HS-5 (cell line): ENCODE results near the gene GAB2.

Experiments
- DNase-seq: peaks from one replicate; pipeline ENCODE4 v3.0.0-alpha.2; 2012; ENCODE audit warnings: low read depth

The GAB2 gene

GRCh38 chr11:78428266-78428636 is 10.6 kb upstream of the GAB2 start:
- DNase-seq = no peak

DNA sequence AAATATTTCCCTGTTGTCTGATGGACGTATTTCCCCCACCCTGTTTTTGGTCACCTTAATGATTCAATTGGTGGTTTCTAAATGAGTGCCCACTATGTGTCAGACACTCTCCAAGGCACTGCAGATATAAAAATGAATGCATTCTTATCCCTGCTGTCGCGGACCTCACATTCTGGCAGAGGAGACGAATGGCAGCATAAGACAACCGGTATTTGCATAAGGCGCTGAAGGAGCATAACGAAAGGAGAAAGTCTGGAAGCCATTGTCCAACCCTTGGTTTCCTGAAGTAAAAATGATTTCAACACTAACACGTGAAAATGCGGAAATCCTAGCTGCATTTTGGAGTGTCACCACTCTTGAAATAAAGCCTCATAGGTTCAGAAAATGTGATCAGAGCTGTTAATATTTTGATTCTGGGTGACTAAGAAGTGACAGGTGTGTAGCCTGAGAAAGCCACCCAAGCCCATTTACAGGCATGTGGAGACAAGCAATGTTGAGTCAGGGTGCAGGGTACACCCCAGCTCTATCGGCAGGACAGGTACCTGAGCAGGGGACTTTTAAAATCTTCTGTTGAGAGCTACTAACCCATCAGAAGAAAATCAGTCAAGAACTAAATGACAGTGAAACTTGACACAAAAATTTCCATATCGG is 10.1 kb upstream of the GAB2 start:
- no peak for DNase-seq

DNA sequence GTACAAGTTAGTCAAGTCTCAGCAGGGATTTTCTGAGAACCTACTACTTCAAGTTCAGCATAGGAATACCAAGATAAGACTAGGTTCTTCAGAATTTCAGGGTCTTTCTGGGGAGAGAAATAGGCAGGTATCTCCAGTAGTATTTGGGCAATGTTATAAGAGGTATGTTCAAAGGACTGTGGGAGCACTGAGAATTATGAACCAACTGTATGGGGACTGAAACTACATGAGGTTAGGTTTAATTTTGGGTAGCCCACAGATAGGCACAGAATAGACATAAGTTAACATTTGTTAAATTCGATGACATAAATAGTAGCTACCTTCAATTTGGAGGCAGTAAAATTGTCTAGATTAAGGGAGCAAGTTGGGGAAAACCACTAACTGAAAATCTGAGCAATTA is 9.2 kb upstream of the GAB2 start:
- no peak for DNase-seq

- no peak for DNase-seq
Observed at GRCh38 chr11:78425399-78426070, 7.9 kb upstream of the GAB2 start.

DNA sequence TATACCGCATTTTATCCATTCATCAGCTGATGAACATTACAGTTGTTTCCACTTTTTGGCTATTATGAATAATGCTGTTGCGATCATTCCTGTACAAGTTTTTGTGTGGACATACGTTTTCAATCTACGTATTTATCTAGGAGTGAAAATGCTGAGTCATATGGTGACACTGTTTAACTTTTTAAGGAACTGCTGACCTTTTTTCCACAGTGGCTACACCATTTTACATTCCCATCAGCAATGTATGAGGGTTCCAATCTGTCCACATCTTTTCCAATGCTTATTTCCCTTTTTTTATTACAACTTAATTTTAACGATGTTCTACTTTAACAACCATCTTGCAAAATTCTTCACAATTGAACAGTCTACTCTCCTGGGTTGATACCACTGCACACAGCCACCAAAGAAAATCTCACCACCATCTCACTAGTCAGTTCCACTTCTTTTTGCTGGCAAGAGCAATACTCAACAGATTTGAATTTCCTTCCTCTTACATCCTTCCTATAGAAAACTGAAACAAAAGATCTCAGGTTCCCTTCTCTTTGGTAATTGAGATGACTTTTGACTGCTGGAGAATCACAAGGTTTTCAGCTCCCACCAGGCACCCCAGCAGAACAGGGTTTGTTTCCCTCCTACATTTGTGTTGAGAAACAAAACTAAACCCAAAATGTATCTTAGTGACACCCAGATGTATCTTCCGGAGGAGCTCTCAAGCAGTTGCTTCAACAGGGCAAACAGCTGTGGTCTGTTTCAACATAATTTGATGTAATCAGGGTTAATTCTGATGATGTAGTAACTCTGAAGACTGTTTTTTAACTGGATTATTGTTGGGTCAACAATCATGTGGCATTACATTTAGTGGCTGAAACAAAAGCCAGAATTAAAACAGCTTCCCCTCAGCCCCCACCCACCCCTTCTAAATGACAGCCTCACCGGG is 7.0 kb upstream of the GAB2 start:
- DNase-seq = no peak

DNA sequence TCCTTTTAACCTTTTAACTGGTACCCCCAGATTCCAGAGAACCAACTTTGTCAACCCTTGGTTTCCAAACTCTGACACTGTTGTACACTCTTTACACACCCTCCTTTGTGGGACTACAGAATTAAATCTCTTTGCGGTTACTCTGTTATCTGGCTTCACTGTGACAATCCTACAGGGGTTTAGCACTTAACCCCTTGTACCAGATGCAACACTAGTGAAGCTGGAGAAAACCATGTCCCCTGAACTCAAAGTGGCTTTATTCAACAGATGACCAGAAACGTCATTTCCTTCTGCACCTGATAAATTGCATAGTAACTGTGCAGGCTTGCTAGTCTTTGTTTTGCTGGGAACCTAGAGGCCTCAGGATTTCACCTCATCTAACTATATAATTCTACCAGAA is 5.6 kb upstream of the GAB2 start:
- no peak for DNase-seq

GRCh38 chr11:78420796-78421209 is 3.2 kb upstream of the GAB2 start:
- DNase-seq = no peak

DNA sequence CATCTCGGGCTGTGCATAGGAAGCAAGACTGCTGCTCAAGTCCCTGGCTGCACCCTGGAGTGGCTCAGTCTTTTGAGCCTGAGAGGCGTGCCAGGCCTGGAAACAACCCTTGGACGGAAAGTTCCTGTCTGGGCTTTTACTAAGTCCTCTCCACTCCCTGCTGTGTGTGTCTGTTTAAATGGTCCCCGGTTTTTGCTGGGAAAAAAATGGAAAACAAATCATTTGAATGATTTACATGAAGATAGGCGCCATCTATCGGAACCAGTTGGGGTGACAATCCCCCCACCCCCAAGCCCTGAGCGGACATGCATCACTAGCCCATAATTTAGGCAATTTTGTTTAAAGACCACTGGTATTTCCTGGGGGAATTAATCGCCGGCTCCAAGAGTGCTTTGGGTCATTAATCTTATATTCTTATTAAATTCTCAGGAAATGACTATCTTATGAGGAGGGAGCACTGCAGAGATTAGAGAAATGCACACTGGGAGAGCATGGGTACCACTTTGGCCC is 2.7 kb upstream of the GAB2 start:
- no peak for DNase-seq

DNA sequence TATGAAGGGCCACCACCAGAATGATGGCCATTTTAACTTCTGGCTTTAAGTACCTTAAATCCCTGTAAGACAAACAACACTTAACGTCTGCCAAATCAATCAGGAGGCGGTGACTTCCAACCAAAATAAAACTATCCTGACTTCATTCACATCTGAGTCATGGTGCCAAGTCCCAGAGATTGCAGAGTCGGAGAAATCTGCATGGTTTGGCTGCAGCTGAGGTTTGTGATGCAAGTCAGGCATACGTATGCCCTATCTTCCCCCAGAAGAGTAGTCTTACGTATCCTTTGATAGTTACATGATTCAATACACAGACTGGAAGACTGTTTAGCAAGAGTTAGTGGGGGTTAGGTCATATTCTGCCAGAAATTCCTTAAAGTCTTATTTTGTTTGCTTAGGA is 1.7 kb upstream of the GAB2 start:
- peak; percentile 92 for DNase-seq

- DNase-seq = no peak
Observed at GRCh38 chr11:78418584-78419211, 1.1 kb upstream of the GAB2 start.

DNA sequence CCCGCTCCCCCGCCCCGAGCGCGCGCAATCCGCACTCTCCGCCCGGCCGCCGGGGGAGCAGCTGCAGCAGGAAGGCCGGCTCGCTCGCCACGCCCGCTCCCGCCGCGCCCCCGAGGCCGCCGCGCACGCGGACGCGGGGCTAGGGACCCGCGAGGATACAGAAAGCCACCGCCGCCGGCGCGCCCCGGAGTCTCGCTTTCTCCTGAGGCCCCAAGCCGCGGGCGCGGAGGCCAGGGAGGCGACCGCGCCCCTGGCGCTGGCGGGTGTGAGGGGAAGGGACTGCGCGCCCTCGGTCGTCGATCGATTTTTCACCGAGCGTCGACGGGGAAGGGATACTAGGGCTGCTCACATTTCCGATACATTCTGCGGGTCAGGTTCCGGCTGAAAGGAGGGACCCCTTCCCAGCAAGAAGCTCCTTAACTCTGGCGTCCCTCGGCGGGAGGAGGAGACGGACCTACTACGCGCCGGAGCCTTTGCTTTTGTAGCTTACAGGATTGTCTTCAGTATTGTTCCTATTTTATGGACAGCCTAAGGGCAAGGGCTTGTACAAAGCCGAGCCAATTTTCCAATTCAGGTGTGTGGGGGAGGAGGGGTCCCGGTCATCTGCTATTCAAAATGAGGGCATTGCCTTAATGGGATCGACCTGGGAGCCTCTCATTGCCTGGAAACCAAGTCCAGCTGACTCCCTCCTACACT is 416 bp upstream of the GAB2 start:
- DNase-seq = no peak

DNA sequence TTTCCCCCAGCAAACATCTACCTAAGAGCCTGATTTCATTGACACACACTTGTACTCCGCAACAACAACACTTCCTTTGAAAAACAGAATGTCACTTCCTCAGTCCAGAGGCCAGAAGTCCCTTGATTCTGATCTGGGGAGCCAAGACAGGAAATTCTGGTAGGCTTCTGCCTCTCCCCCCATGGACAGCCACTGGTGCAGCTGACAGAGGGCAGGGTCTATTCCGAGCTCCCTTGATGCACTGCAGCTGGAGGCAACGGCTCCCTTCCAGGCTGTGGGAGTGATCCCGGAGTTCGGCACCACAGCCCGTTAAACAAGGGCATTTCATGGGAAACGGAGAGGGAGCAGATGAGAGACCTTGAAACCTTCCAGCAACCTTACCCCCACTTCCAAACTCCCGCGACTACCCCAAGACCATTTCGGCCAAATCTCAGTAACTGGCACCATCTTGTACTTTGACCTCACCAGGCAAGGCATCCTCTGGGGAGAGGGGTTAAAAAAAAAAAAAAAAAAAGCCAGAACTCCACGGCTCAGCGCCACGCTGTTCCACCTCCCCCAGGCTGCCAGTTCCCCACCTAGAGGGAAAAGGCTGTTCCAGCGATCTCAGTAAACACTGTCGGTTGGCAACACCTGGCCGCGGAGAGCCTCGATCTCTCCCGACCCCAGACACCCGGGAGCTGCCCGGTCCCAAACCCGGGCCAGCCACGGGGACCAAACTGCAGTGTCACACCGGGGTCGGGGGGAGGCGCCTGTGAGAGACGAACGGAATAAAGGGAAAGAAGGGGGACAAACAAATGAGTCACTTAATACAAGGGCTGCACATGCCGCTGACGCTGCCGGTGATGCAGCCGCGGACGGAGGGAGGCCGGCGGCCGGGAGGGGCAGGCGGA is 1.1 kb downstream of the GAB2 start:
- no peak for DNase-seq

DNA sequence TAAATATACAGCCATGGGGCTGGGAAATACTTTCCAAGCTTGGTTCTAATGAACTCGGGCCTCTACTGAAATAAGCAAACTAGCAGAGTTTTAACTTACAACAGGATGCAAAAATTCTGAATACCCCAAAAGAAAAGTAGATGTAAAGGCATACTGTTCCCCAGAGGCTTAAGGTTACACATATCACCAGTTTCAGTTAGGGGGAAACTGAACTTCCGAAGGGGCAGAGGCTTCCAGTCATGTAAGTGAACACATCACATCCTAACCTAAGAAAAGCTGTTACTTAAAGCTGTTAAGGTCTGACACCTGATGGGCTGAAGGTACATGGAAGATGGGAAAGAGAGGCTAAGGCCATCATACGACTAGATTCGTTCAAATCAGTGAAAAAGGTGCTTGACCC is 2.3 kb downstream of the GAB2 start:
- DNase-seq = no peak

GRCh38 chr11:78414321-78415051 is 3.1 kb downstream of the GAB2 start:
- DNase-seq = no peak

DNA sequence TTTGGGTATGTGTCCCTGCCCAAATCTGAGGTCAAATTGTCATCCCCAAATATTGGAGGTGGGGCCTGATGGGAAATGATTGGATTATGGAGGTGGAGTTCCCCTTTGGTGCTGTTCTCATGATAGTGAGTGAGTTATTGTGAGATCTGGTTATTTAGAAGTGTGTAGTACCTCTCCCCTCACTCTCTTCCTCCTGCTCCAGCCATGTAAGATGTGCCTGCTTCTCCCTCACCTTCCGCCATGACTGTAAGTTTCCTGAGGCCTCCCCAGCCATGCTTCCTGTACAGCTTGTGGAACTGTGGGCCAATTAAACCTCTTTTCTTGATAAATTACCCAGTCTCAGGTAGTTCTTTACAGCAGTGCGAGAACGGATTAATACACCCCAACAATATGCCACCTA is 9.0 kb downstream of the GAB2 start:
- no peak for DNase-seq

- DNase-seq = no peak
Observed at GRCh38 chr11:78406568-78407196, 10.9 kb downstream of the GAB2 start.

- no peak for DNase-seq
Observed at GRCh38 chr11:78405805-78406204, 11.8 kb downstream of the GAB2 start.

GRCh38 chr11:78403781-78404180 is 13.8 kb downstream of the GAB2 start:
- no peak for DNase-seq

- DNase-seq = no peak
Observed at GRCh38 chr11:78402847-78403246, 14.8 kb downstream of the GAB2 start.

GRCh38 chr11:78400702-78401101 is 16.9 kb downstream of the GAB2 start:
- DNase-seq = no peak
